K562 (cell line): ENCODE results near the gene AMT. TPM values are rescaled to one million over a fixed set of nuclear protein-coding genes. Genes with fewer than 3 reads are reported as not detected.
A peak's percentile ranks its signal among the peaks of the same experiment; 100 is the strongest.

ENCODE experiments used
- CBX1 ChIP-seq: sonication (generic); IDR thresholded peaks from 2 replicates; pipeline ENCODE4 v1.6.1; 2016; ENCODE audit warnings: antibody characterized with exemption, low read depth, mild to moderate bottlenecking
- DIDO1 ChIP-seq: fragments of 450-650 bp; IDR thresholded peaks from 2 replicates; pipeline ENCODE4 v1.6.1; 2016; ENCODE audit warnings: low read depth, missing biosample characterization, missing genetic modification characterization
- GMEB1 ChIP-seq: fragments of 250-450 bp; sonication (Bioruptor Pico); IDR thresholded peaks from 2 replicates; pipeline ENCODE4 v1.4.0; 2020; ENCODE audit warnings: mild to moderate bottlenecking
- HMG20B ChIP-seq: fragments of 250-450 bp; sonication (Bioruptor Pico); IDR thresholded peaks from 2 replicates; pipeline ENCODE4 v1.5.0; 2021; ENCODE audit warnings: mild to moderate bottlenecking
- HOMEZ ChIP-seq: fragments of 250-450 bp; sonication (Bioruptor Pico); IDR thresholded peaks from 2 replicates; pipeline ENCODE4 v1.4.0; 2020; ENCODE audit warnings: mild to moderate bottlenecking, moderate library complexity
- HSF4 ChIP-seq: fragments of 250-450 bp; sonication (Bioruptor Pico); IDR thresholded peaks from 2 replicates; pipeline ENCODE4 v2.1.2; 2022; ENCODE audit warnings: mild to moderate bottlenecking, moderate library complexity, borderline replicate concordance
- JUN ChIP-seq, 2 experiments: sonication (generic) in 1 of 2; formaldehyde crosslinking in 1 of 2; IDR thresholded peaks; 2 replicates each; pipeline versions ENCODE4 v1.6.1 to v1.8.0; 2012 to 2022; ENCODE audit warnings: borderline replicate concordance in 2 of 2, mild to moderate bottlenecking in 2 of 2, improper control_type of control experiment in 1 of 2, low read depth in 1 of 2, low read length in 1 of 2, missing genetic modification reagents in 1 of 2
- RBM15 ChIP-seq: fragments of 200-400 bp; formaldehyde crosslinking; IDR thresholded peaks from 2 replicates; pipeline ENCODE4 v1.6.1; 2018; ENCODE audit warnings: mild to moderate bottlenecking, low read length, moderate library complexity; ENCODE audit not compliant: insufficient read depth
- RFX7 ChIP-seq: fragments of 250-450 bp; sonication (Bioruptor Pico); IDR thresholded peaks from 2 replicates; pipeline ENCODE4 v1.5.1; 2021; ENCODE audit warnings: mild to moderate bottlenecking
- YY1 ChIP-seq, 3 experiments: IDR thresholded peaks; 2 replicates each; pipeline ENCODE4 v1.6.1; 2011; ENCODE audit warnings: low read length in 2 of 3, mild to moderate bottlenecking in 2 of 3, moderate library complexity in 2 of 3, borderline replicate concordance in 1 of 3, control low read depth in 1 of 3, low read depth in 1 of 3; ENCODE audit not compliant: insufficient read depth in 3 of 3, insufficient replicate concordance in 2 of 3, control insufficient read depth in 1 of 3, insufficient read length in 1 of 3; ENCODE audit errors: extremely low read depth in 1 of 3
- ZBTB1 ChIP-seq: sonication (generic); formaldehyde crosslinking; IDR thresholded peaks from 2 replicates; pipeline ENCODE4 v1.8.1; 2023; ENCODE audit warnings: missing genetic modification reagents, low read depth, mild to moderate bottlenecking, borderline replicate concordance
- ZBTB34 ChIP-seq: fragments of 250-450 bp; sonication (Bioruptor Pico); IDR thresholded peaks from 2 replicates; pipeline ENCODE4 v1.8.0; 2021; ENCODE audit warnings: mild to moderate bottlenecking, moderate library complexity
- ZFP91 ChIP-seq: sonication (generic); formaldehyde crosslinking; IDR thresholded peaks from 2 replicates; pipeline ENCODE4 v1.8.0; 2022; ENCODE audit warnings: mild to moderate bottlenecking, missing genetic modification reagents
- ZNF121 ChIP-seq: sonication (generic); formaldehyde crosslinking; conservative IDR thresholded peaks from 2 replicates; pipeline ENCODE4 v1.8.0; 2022; ENCODE audit warnings: missing genetic modification reagents
- ZNF444 ChIP-seq: fragments of 250-450 bp; sonication (Bioruptor Pico); IDR thresholded peaks from 2 replicates; pipeline ENCODE4 v1.4.0; 2020; ENCODE audit warnings: mild to moderate bottlenecking, moderate library complexity
- ZNF507 ChIP-seq: conservative IDR thresholded peaks from 2 replicates; pipeline ENCODE4 v1.6.1; 2017; ENCODE audit warnings: missing genetic modification characterization, missing compliant biosample characterization
- ZNF639 ChIP-seq, 2 experiments: fragments of 200-800 bp in 1 of 2; sonication (Bioruptor generic) in 1 of 2; sonication (generic) in 1 of 2; formaldehyde crosslinking in 1 of 2; IDR thresholded peaks in 1 of 2; conservative IDR thresholded peaks in 1 of 2; 2 replicates each; pipeline versions ENCODE4 v1.5.0 to v1.6.1; 2016 to 2020; ENCODE audit warnings: missing compliant biosample characterization in 1 of 2, missing genetic modification characterization in 1 of 2, missing genetic modification reagents in 1 of 2
- polyA plus RNA-seq, 8 experiments: library from polyadenylated mRNA; depleted of rRNA in 4 of 8; stranded (reverse) in 5 of 8; unstranded in 3 of 8; fragments of >200 nt; fragmentation: Nextera tagmentation in 2 of 8; fragmentation: Illumina TruSeq in 1 of 8; extraction: Ambion mirVana in 2 of 8; extraction: Trizol in 1 of 8; gene quantifications; 2 replicates each; pipeline versions ENCODE4 v1.2.1 to v1.2.3, GENCODE V29; 2011 to 2014; ENCODE audit warnings: inconsistent platforms in 1 of 8, missing spikeins in 1 of 8
- total RNA-seq, 7 experiments: library from RNA; depleted of rRNA in 6 of 7; stranded (reverse); fragments of >200 nt in 6 of 7; fragmentation: Illumina TruSeq in 2 of 7; extraction: Trizol in 2 of 7; gene quantifications; 2 replicates each; pipeline versions ENCODE4 v1.2.1 to v1.2.3, GENCODE V29; 2011 to 2021; ENCODE audit warnings: low replicate concordance in 1 of 7

The AMT gene
- total and polyA plus RNA-seq, 9 of the 15 experiments (the other 6 are each of a cell fraction or from before 2014, with no cell fraction given) = 0.14 to 2.1 (median 0.52) TPM

- TF ChIP-seq ZNF507 (no peak), YY1 (IDR thresholded peaks at IDR 0.05; ENCODE audit: borderline replicate concordance in 1 of 3, control insufficient read depth in 1 of 3, extremely low read depth in 1 of 3, insufficient read depth in 3 of 3, insufficient read length in 1 of 3, insufficient replicate concordance in 2 of 3, low read depth in 1 of 3, low read length in 2 of 3) (peak in 2 of 3 experiments; percentile 25 to 35), JUN (IDR thresholded peaks at IDR 0.05; ENCODE audit: borderline replicate concordance, low read depth, low read length) (no peak), JUN (CRISPR knock-in tag; IDR thresholded peaks at IDR 0.05; ENCODE audit: borderline replicate concordance) (peak; percentile 28; the same call in 1 of the 2 replicates), ZNF444 (CRISPR knock-in tag) (no peak), HSF4 (CRISPR knock-in tag) (no peak), RFX7 (CRISPR knock-in tag) (no peak), ZBTB34 (CRISPR knock-in tag) (no peak), HMG20B (CRISPR knock-in tag) (no peak), GMEB1 (CRISPR knock-in tag) (peak; percentile 89), HOMEZ (CRISPR knock-in tag) (no peak), ZNF121 (peak; percentile 56; the same call in 1 of the 2 replicates), DIDO1 (tag) (no peak), ZBTB1 (CRISPR knock-in tag) (no peak; the same call in 1 of the 2 replicates), ZFP91 (CRISPR knock-in tag) (no peak), ZNF639 (CRISPR knock-in tag; conservative IDR thresholded peaks at IDR 0.05 in 1 of 2, IDR thresholded peaks at IDR 0.05 in 1 of 2) (peak in 1 of 2 experiments; percentile 92; a peak in 2 of 4 replicates), RBM15 (no peak), CBX1 (no peak; the same call in 1 of the 2 replicates)
These were observed 47.9 kb upstream of the AMT start, which contains the start of gene DAG1 (continued) for GRCh38 chr3:49469936-49470713.
